T47D (cell line): ENCODE results near the gene AKNA.
"Not testable (repeated sequence)": the region's sequence is repeated elsewhere in the genome, so short reads cannot be mapped to it uniquely, and the experiment has no call there.

ENCODE experiments used
- DNase-seq, 2 experiments: peaks; one replicate each; pipeline versions ENCODE4 v3.0.0 to v3.0.0-alpha.2; 2011 to 2012; ENCODE audit warnings: low read depth in 1 of 2, low spot score in 1 of 2
- JUND ChIP-seq: IDR thresholded peaks from 2 replicates; pipeline ENCODE4 v1.6.1; 2012; ENCODE audit warnings: low read depth
- in situ Hi-C: cut with HindIII; loops from 2 replicates; pipeline ENCODE4 v1.10.0; 2016; ENCODE audit warnings: low sequenced_read_pairs, low pct_unique_long_range_greater_than_20kb

Gene AKNA

DNA sequence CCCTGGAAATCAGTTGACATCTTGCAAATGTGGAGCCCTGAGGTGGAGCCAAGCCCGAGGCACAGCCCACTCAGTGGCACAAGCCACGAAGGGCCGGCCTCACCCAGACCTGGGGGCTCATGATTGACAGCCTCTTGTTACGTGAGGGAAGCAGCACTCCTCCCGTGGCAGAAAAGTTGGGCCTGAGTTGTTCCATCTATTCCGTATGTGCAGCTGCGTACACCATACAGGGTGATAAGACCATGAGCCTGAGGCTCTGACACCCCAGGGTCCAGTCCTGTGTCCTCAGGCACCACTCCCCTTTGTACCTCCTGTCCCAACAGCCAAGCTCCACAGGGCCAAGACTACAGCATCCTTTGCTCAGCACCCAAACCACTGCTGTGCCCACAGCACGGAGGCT is 60.0 kb downstream of the AKNA start:
- in situ Hi-C loops, result no loop called here
- no peak for TF ChIP-seq JUND
- no peak for DNase-seq

DNA sequence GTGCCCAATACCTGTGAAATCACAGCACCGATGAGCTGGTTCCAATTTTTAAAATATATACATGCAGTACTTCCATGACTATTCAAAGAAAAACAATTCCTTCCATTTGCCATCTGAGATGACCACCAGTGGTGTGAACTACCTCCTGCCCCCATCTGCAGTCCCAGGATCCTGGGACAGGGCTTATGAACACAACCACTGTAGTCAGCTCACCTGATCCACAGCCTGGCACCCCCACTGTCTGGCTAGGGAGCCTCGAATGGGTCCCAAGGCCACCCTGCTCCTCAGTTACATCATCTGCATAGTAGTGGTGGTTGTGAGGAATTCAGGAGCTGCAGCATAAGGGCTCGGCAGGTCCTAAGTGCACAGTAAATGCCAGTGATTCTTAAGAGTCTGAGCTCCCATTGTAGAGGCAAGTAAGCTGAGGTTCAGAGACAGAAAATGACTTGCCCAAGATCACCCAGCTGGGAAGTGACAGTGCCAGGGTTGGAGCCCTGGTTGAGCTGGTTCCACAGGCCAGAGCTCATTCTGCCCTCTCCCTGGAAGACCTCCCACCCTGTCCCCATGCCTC is 62.0 kb downstream of the AKNA start:
- in situ Hi-C loops, DNase-seq: not testable (repeated sequence)

DNA sequence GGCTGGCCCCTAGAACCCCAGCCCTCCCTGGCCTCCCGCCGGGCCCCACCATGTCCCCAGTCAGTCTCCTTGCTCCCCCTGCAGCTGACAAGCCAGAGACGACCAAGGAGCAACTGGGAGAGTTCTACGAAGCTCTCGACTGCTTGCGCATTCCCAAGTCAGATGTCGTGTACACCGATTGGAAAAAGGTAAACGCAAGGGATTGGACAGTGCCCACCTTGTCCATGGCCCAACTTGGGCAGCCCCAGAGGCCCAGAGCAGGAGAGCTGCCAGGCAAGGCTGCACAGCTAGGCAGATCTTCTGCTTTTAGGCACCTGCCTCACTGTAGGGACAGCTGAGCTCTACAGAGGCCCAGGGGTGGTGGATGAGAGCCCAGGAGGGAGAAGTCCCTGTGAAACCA is 62.8 kb downstream of the AKNA start:
- in situ Hi-C loops, DNase-seq: not testable (repeated sequence)

DNA sequence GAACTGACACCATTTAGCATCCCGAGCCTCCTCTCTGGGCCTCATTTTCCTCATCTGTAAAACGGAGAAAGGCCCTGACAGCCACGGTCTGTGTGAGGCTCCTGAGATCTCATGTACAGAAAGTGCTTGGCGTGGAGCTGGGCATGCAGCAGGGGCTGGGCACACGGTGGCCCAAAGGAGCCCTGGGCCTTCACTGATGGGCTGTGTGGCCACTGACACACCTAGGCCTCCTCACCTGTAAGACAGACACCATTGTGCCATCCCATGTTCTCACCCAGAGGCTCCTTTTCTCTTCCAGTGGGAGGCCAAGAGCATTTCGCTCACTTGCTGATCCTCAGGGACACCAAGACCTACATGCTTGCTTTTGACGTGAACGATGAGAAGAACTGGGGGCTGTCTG is 63.3 kb downstream of the AKNA start:
- in situ Hi-C loops, result no loop called here
- DNase-seq, result no peak
- no peak for TF ChIP-seq JUND

DNA sequence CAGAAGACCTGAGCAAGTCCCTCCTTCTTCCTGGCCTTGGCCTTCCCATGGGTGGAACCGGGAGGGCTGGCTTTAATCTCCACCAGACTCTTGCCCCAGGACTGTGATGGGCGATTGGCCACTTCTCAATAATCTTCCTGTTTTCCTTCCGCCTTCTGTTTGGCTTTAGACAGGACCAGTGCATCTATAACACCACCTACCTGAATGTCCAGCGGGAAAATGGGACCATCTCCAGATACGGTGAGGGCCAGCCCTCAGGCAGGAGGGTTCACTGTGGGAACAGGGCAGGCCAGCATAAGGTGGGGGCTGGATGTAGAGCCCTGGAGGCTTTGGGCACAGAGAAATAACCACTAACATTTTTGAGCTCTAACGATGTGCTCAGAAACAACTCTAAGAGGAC is 63.9 kb downstream of the AKNA start:
- in situ Hi-C loops, DNase-seq: not testable (repeated sequence)

DNA sequence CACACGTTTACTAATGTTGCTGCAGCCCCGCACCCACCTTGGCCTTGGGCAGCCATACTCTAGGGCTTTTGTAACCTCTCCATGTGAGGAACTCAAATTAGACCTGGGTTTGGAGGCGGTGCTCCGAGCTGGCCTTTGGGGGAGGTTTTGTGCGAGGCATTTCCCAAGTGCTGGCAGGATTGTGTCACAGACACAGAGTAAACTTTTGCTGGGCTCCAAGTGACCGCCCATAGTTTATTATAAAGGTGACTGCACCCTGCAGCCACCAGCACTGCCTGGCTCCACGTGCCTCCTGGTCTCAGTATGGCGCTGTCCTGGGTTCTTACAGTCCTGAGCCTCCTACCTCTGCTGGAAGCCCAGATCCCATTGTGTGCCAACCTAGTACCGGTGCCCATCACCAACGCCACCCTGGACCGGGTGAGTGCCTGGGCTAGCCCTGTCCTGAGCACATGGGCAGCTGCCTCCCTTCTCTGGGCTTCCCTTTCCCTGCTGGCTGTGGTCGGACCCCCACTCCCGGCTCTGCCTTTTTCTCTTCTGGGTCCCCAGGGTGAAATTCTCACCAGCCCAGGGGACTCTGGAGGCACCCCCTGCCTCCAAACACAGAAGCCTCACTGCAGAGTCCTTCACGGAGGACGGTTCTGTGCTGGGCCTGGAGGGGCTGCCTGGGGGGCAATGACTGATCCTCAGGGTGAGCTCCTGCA is 64.8 kb downstream of the AKNA start, which contains the start of gene ORM1:
TSS of gene ORM1 (plus strand) at position 268 of the 701 bp plus-strand sequence. CDS start at position 304, 36 bp downstream.
- DNase-seq, in situ Hi-C loops: not testable (repeated sequence)

DNA sequence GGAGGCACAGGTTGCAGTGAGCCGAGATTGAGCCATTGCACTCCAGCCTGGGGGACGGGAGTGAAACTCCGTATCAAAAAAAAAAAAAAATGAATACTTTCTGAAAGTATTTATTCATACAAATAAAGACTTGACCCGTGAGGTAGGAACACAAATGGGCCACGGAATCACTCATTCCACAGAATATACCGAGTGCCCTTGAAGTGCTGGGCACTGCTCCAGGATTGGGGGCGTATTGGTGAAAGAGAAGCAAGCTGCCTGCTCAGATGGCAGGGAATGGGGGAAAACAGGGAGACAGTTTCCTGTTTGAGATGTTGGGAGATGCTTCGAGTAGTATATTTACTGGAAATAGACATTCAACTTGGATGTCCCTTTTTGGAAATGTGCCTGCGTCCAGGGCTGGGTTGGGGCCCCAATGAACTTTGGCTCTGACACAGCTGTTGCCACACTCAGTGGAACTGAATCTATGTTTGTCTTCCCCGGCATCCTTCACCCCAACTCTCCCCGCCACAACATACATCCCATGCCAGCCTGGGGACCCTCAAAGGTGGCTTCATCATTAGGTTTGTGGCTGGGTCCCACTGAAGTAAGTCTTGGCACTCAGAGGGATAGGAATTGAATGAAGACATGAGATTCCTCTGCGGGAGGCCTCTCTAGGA is 65.5 kb downstream of the AKNA start:
- in situ Hi-C loops, DNase-seq: not testable (repeated sequence)

DNA sequence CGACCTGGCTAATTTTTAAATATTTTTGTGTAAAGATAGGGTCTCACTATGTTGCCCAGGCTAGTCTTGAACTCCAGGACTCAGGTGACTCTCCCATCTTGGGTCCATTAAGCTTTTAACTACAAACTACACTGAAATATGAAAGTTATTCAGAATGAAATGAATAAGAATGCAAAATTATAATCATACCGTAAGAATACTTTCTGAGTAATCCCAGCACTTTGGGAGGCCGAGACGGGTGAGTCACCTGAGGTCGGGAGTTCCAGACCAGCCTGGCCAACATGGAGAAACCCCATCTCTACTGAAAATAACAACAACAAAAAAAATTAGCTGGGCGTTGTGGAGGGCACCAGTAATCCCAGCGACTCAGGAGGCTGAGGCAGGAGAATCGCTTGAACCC is 66.0 kb downstream of the AKNA start:
- TF ChIP-seq JUND, result no peak
- in situ Hi-C loops, result no loop called here
- DNase-seq, result no peak

DNA sequence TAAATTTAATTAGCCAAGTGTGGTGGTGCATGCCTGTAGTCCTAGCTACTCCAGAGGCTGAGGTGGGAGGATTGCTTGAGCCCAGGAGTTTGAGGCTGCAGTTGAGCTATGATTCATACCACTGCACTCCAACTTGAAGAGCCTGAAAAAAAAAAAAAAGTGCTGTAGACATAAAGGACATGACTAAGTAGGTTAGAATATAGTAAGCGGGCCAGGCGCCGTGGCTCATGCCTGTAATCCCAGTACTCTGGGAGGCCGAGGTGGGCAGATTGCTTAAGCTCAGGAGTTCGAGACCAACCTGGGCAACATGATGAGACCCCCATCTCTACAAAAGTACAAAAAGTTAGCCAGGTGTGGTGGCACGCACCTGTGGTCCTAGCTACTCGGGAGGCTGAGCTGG is 67.1 kb downstream of the AKNA start:
- in situ Hi-C loops, DNase-seq: not testable (repeated sequence)

DNA sequence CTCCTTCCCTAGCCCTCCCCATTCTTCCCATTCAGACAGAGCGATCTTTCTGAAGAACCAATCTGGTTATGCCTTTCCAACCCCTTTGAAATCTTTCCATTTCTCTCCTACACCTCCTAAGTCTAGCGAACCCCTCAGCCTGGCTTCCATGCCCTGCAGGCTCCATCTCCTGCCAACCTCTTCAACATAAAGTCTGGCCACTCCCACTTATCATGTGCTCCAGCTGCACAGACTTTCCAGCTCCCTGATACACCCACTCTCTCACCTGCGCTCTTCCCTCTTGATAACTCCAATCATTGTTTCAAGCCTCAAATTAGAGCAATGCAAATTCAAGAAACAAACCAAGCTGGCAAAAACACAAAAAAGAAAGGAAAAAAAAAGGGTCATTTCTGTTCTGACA is 68.6 kb downstream of the AKNA start:
- no peak for DNase-seq
- no peak for TF ChIP-seq JUND
- in situ Hi-C loops, result no loop called here

DNA sequence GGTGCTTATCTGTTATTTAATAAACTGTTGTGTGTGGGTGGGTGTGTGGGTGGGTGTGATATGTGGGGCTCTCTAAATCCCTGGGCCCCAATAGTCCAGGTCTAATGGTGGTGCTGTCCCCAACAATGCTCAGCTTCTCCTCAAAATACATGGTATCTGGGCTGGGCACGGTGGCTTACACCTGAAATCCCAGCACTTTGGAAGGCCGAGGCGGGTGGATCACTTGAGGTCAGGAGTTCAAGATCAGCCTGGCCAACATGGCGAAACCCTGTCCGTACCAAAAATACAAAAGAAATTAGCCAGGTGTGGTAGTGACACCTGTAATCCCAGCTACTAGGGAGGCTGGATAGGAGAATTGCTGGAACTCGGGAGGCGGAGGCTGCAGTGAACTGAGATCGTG is 69.4 kb downstream of the AKNA start:
- DNase-seq, result no peak
- in situ Hi-C loops, result no loop called here
- no peak for TF ChIP-seq JUND

DNA sequence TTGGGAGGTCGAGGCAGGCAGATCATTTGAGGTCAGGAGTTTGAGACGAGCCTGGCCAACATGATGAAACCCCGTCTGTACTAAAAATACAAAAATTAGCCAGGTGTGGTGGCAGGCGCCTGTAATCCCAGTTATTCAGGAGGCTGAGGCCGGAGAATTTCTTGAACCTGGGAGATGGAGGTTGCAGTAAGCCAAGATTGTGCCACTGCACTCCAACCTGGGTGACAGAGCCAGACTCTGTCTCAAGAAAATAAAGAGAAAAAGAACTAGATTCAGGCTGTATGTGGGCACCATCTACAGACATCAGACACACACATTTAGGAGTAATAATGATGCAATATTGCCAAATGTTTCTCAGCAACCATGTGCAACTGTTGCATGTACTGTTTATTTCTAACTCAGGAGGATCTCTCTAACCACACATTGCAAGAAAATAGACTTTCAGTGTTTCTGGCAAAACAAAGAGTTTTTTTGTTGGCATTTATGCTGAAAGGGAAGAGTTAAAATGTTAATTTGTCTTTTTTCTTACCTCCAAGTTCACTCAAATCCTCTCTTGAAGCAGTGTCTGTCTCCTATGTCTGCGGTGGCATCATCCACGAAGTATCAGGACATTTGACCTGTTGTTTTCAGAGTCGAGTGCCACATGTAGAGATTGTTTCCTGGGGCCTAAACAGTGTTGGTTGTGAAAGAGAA is 70.0 kb downstream of the AKNA start:
- no peak for TF ChIP-seq JUND
- in situ Hi-C loops, result no loop called here
- no peak for DNase-seq

DNA sequence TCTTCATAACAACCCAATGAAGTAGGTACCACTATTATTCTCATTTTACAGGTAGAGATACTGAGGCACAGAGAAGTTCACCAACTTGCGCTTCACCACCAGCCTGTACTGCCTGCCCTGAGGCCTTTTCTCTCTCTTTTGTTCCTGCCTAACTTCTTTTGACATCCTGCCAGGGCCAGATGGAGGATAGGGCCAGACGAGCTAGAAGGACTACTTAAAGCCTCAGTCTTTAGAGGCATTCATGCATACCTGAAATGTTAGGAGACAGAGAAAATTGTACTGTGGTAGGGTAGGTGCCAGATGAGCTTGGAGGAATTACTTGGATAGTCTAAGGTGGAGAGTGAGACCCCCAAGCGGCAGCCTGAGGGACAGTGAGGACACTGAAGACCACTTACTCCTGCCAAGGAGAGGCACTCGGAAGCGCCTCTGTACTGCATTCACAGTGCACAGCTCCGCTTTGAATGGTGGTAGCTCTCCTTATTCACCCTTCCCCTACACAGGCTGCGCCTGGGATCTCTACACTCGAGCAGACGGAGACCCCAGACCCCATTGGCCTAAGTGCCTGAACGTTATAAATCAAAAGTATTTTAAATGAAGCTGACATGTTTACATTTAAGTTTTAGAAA is 71.1 kb downstream of the AKNA start:
- peak in 1 of 2 experiments; percentile 72 for DNase-seq
- TF ChIP-seq JUND, result no peak
- in situ Hi-C loops, result no loop called here
